ENCODE data around the gene ARHGEF4. TPM values are rescaled to one million over a fixed set of nuclear protein-coding genes. Genes with fewer than 3 reads are reported as not detected.

The ARHGEF4 gene
- total and polyA plus RNA-seq, 2 donors, result 7.0 to 18.2 TPM

GRCh38 chr2:130869441-130870160 is 32.9 kb downstream of the ARHGEF4 start:
- no peak for DNase-seq (ENCODE audit: extremely low spot score)
- 84% methylated on average over 18 of the region's 18 CpGs for WGBS

GRCh38 chr2:130870161-130870485 is 33.4 kb downstream of the ARHGEF4 start:
- no peak overlapping the region for H3K4me3 ChIP-seq (ENCODE audit: low read depth, low read length)
- no peak for DNase-seq (ENCODE audit: extremely low spot score)
- 86% methylated on average over 5 of the region's 5 CpGs for WGBS
- no peaks in the 10 kb centered on the region for H3K4me1 ChIP-seq (ENCODE audit: insufficient read depth)
- no peaks in the 10 kb centered on the region for H3K36me3 ChIP-seq (ENCODE audit: insufficient read depth)
- H3K27ac ChIP-seq (ENCODE audit: low read depth), result no peak overlapping the region

More at GRCh38 chr2:130869441-130870160, 32.9 kb downstream of the ARHGEF4 start:
- no peaks in the 10 kb centered on the region for H3K4me1 ChIP-seq (ENCODE audit: insufficient read depth)
- H3K36me3 ChIP-seq (ENCODE audit: insufficient read depth), result no peaks in the 10 kb centered on the region
- no peak overlapping the region for H3K4me3 ChIP-seq (ENCODE audit: low read depth, low read length)
- H3K27ac ChIP-seq (ENCODE audit: low read depth), result no peak overlapping the region

GRCh38 chr2:130870779-130871178 is 34.1 kb downstream of the ARHGEF4 start:
- Histone ChIP-seq H3K27ac (ENCODE audit: low read depth) (no peak overlapping the region), H3K4me3 (ENCODE audit: low read depth, low read length) (no peak overlapping the region), H3K4me1 (ENCODE audit: insufficient read depth) (no peaks in the 10 kb centered on the region), H3K36me3 (ENCODE audit: insufficient read depth) (no peaks in the 10 kb centered on the region)
- 90% methylated on average over 7 of the region's 7 CpGs for whole genome bisulfite sequencing
- no peak for DNase-seq (ENCODE audit: extremely low spot score)

- no peak overlapping the region for H3K4me3 ChIP-seq (ENCODE audit: low read depth, low read length)
- no peaks in the 10 kb centered on the region for H3K36me3 ChIP-seq (ENCODE audit: insufficient read depth)
- WGBS, result 30% methylated on average over 20 of the region's 20 CpGs
- no peaks in the 10 kb centered on the region for H3K4me1 ChIP-seq (ENCODE audit: insufficient read depth)
- no peak for DNase-seq (ENCODE audit: extremely low spot score)
- H3K27ac ChIP-seq (ENCODE audit: low read depth), result no peak overlapping the region
Measured at GRCh38 chr2:130871843-130872740, 35.4 kb downstream of the ARHGEF4 start.

GRCh38 chr2:130872741-130873125 is 36.0 kb downstream of the ARHGEF4 start:
- no peaks in the 10 kb centered on the region for H3K4me1 ChIP-seq (ENCODE audit: insufficient read depth)
- WGBS, result 60% methylated on average over 6 of the region's 6 CpGs
- no peak for DNase-seq (ENCODE audit: extremely low spot score)

GRCh38 chr2:130873700-130874346 is 37.1 kb downstream of the ARHGEF4 start:
- peak; percentile 28 for DNase-seq (ENCODE audit: extremely low spot score)
- Histone ChIP-seq H3K27ac (ENCODE audit: low read depth) (no peak overlapping the region), H3K36me3 (ENCODE audit: insufficient read depth) (no peaks in the 10 kb centered on the region), H3K4me3 (ENCODE audit: low read depth, low read length) (no peak overlapping the region), H3K4me1 (ENCODE audit: insufficient read depth) (no peaks in the 10 kb centered on the region)
- WGBS, result 33% methylated on average over 9 of the region's 9 CpGs

More at GRCh38 chr2:130872741-130873125, 36.0 kb downstream of the ARHGEF4 start:
- no peaks in the 10 kb centered on the region for H3K36me3 ChIP-seq (ENCODE audit: insufficient read depth)
- H3K4me3 ChIP-seq (ENCODE audit: low read depth, low read length), result no peak overlapping the region
- no peak overlapping the region for H3K27ac ChIP-seq (ENCODE audit: low read depth)

GRCh38 chr2:130874512-130874911 is 37.8 kb downstream of the ARHGEF4 start:
- Histone ChIP-seq H3K36me3 (ENCODE audit: insufficient read depth) (no peaks in the 10 kb centered on the region), H3K27ac (ENCODE audit: low read depth) (no peak overlapping the region), H3K4me1 (ENCODE audit: insufficient read depth) (no peaks in the 10 kb centered on the region), H3K4me3 (ENCODE audit: low read depth, low read length) (no peak overlapping the region)
- 88% methylated on average over 3 of the region's 3 CpGs for WGBS
- no peak for DNase-seq (ENCODE audit: extremely low spot score)

GRCh38 chr2:130875935-130876334 is 39.2 kb downstream of the ARHGEF4 start:
- 89% methylated on average over 9 of the region's 9 CpGs for WGBS
- H3K4me1 ChIP-seq (ENCODE audit: insufficient read depth), result no peaks in the 10 kb centered on the region
- H3K4me3 ChIP-seq (ENCODE audit: low read depth, low read length), result no peak overlapping the region
- DNase-seq (ENCODE audit: extremely low spot score), result no peak
- H3K27ac ChIP-seq (ENCODE audit: low read depth), result no peak overlapping the region
- no peaks in the 10 kb centered on the region for H3K36me3 ChIP-seq (ENCODE audit: insufficient read depth)

- H3K4me3 ChIP-seq (ENCODE audit: low read depth, low read length), result no peak overlapping the region
- no peaks in the 10 kb centered on the region for H3K36me3 ChIP-seq (ENCODE audit: insufficient read depth)
- H3K4me1 ChIP-seq (ENCODE audit: insufficient read depth), result no peaks in the 10 kb centered on the region
- 82% methylated on average over 5 of the region's 5 CpGs for WGBS
- no peak overlapping the region for H3K27ac ChIP-seq (ENCODE audit: low read depth)
- DNase-seq (ENCODE audit: extremely low spot score), result no peak
Measured at GRCh38 chr2:130877258-130877657, 40.5 kb downstream of the ARHGEF4 start.

- H3K4me3 ChIP-seq (ENCODE audit: low read depth, low read length), result no peak overlapping the region
- no peaks in the 10 kb centered on the region for H3K4me1 ChIP-seq (ENCODE audit: insufficient read depth)
- DNase-seq (ENCODE audit: extremely low spot score), result no peak
- no peaks in the 10 kb centered on the region for H3K36me3 ChIP-seq (ENCODE audit: insufficient read depth)
- WGBS, result 64% methylated on average over 3 of the region's 3 CpGs
- H3K27ac ChIP-seq (ENCODE audit: low read depth), result no peak overlapping the region
Measured at GRCh38 chr2:130878316-130878715, 41.6 kb downstream of the ARHGEF4 start.

- DNase-seq (ENCODE audit: extremely low spot score), result no peak
- Histone ChIP-seq H3K4me3 (ENCODE audit: low read depth, low read length) (no peak overlapping the region), H3K4me1 (ENCODE audit: insufficient read depth) (no peaks in the 10 kb centered on the region), H3K36me3 (ENCODE audit: insufficient read depth) (no peaks in the 10 kb centered on the region), H3K27ac (ENCODE audit: low read depth) (no peak overlapping the region)
- WGBS, result 82% methylated on average over 2 of the region's 2 CpGs
Measured at GRCh38 chr2:130878933-130879332, 42.2 kb downstream of the ARHGEF4 start.

GRCh38 chr2:130882111-130882690 is 45.5 kb downstream of the ARHGEF4 start:
- H3K4me1 ChIP-seq (ENCODE audit: insufficient read depth), result no peaks in the 10 kb centered on the region
- H3K36me3 ChIP-seq (ENCODE audit: insufficient read depth), result no peaks in the 10 kb centered on the region
- DNase-seq (ENCODE audit: extremely low spot score), result no peak
- 79% methylated on average over 6 of the region's 6 CpGs for WGBS
- no peak overlapping the region for H3K27ac ChIP-seq (ENCODE audit: low read depth)
- H3K4me3 ChIP-seq (ENCODE audit: low read depth, low read length), result no peak overlapping the region

- WGBS, result 80% methylated on average over 6 of the region's 6 CpGs
- Histone ChIP-seq H3K27ac (ENCODE audit: low read depth) (no peak overlapping the region), H3K36me3 (ENCODE audit: insufficient read depth) (no peaks in the 10 kb centered on the region), H3K4me1 (ENCODE audit: insufficient read depth) (no peaks in the 10 kb centered on the region), H3K4me3 (ENCODE audit: low read depth, low read length) (no peak overlapping the region)
- no peak for DNase-seq (ENCODE audit: extremely low spot score)
Measured at GRCh38 chr2:130882991-130883390, 46.3 kb downstream of the ARHGEF4 start.
